Transverse colon (tissue), 4 donors: ENCODE results near the gene RNF144B. TPM values are rescaled to one million over a fixed set of nuclear protein-coding genes. Genes with fewer than 3 reads are reported as not detected.

Experiments
- DNase-seq: peaks from one replicate; pipeline ENCODE4 v3.0.0-alpha.2; 2019
- H3K27ac ChIP-seq, 4 donors: fragments of 200-600 bp; sonication (generic); 2 replicates each; pipeline ENCODE4 v1.5.1; 2016 to 2018; ENCODE audit warnings: inconsistent platforms in 4 of 4
- H3K27me3 ChIP-seq: fragments of 200-600 bp; sonication (generic); 2 replicates; pipeline ENCODE4 v1.5.1; 2017; ENCODE audit warnings: inconsistent platforms
- H3K36me3 ChIP-seq, 4 donors: fragments of 200-600 bp; sonication (generic); 2 replicates each; pipeline ENCODE4 v1.5.1; 2017 to 2019; ENCODE audit warnings: inconsistent platforms in 4 of 4
- H3K4me1 ChIP-seq, 4 donors: fragments of 200-600 bp; sonication (generic); 2 replicates each; pipeline ENCODE4 v1.5.1; 2017 to 2020; ENCODE audit warnings: inconsistent platforms in 4 of 4
- H3K4me3 ChIP-seq, 4 donors: fragments of 200-600 bp; sonication (generic); 1 replicate in 1 of 4; 2 replicates in 3 of 4; pipeline versions ENCODE4 v1.5.1 to v1.6.1; 2017 to 2019; ENCODE audit warnings: inconsistent platforms in 4 of 4
- H3K9me3 ChIP-seq, 2 donors: fragments of 200-600 bp; sonication (generic); 2 replicates each; pipeline ENCODE4 v1.5.1; 2017 to 2019; ENCODE audit warnings: inconsistent platforms in 2 of 2
- CTCF ChIP-seq, 5 experiments: fragments of 200-600 bp in 3 of 5; fragments of 450-650 bp in 2 of 5; sonication (generic) in 3 of 5; IDR thresholded peaks; 1 replicate in 2 of 5; 2 replicates in 3 of 5; pipeline ENCODE4 v1.5.1; 2016 to 2017; ENCODE audit warnings: antibody characterized with exemption in 5 of 5, inconsistent platforms in 3 of 5, mild to moderate bottlenecking in 2 of 5, moderate library complexity in 1 of 5
- EP300 ChIP-seq: sonication (generic); formaldehyde crosslinking; IDR thresholded peaks from one replicate; pipeline ENCODE4 v1.6.1; 2017; ENCODE audit warnings: antibody characterized with exemption, low read depth
- POLR2A ChIP-seq: fragments of 450-650 bp; IDR thresholded peaks from one replicate; pipeline ENCODE4 v1.6.1; 2016; ENCODE audit warnings: antibody characterized with exemption, mild to moderate bottlenecking, moderate library complexity
- POLR2AphosphoS5 ChIP-seq, 3 donors: sonication (generic); formaldehyde crosslinking; IDR thresholded peaks; one replicate each; pipeline ENCODE4 v1.6.1; 2016; ENCODE audit warnings: antibody characterized with exemption in 3 of 3
- WGBS, 2 donors: methylation state at CpG; one replicate each; pipeline ENCODE4 v1.1.5; 2018; ENCODE audit warnings: low coverage in 1 of 2; 5-methylcytosine and 5-hydroxymethylcytosine counted together
- in situ Hi-C, 4 donors: fragments of 200-750 bp; cut with MboI; loops; one replicate each; pipeline versions ENCODE4 v1.15.0 to v1.15.1; 2017; ENCODE audit warnings: low sequenced_read_pairs in 3 of 4, low pct_ligation_motif_present in 1 of 4, low pct_unique_long_range_greater_than_20kb in 1 of 4
- intact Hi-C: fragments of 100-400 bp; cut with DNase I; formaldehyde crosslinking; loops from one replicate; pipeline ENCODE4 v1.15.1; 2023; ENCODE audit warnings: low total_unique reads
- total RNA-seq, 4 donors: library from RNA; depleted of rRNA; stranded (reverse); fragments of >200 nt; gene quantifications; one replicate each; pipeline ENCODE4 v1.1.0, GENCODE V29; 2016

Gene RNF144B
- total RNA-seq, 4 donors from 2014 or later, result 1.4 to 4.5 (median 3.8) TPM

- Histone ChIP-seq H3K9me3 (no peaks in the 10 kb centered on the region), H3K4me3 (no peak overlapping the region), H3K36me3 (no peaks in the 10 kb centered on the region), H3K27me3 (no peaks in the 10 kb centered on the region), H3K27ac (no peak overlapping the region), H3K4me1 (no peaks in the 10 kb centered on the region)
- intact Hi-C loops, result no loop called here
- in situ Hi-C loops, result no loop called here
- WGBS, 2 donors, result 70 to 92% methylated on average over 2 to 25 of the region's 25 CpGs
- DNase-seq, result no peak
- no peak for TF ChIP-seq POLR2AphosphoS5 (IDR thresholded peaks at IDR 0.05)
- TF ChIP-seq EP300, result no peak
- no peak for TF ChIP-seq POLR2A
- no peak for TF ChIP-seq CTCF (IDR thresholded peaks at IDR 0.05)
Measured at GRCh38 chr6:18368277-18369105, 18.7 kb upstream of the RNF144B start.

- TF ChIP-seq CTCF (IDR thresholded peaks at IDR 0.05) (no peak), POLR2AphosphoS5 (IDR thresholded peaks at IDR 0.05) (no peak)
- no peak for DNase-seq
- no peaks in the 10 kb centered on the region for H3K9me3 ChIP-seq
- 88 to 93% methylated on average over 5 of the region's 5 CpGs for WGBS, 2 donors
- intact Hi-C loops, result no loop called here
- in situ Hi-C loops, result no loop called here
- H3K36me3 ChIP-seq, result no peaks in the 10 kb centered on the region
- H3K27me3 ChIP-seq, result no peaks in the 10 kb centered on the region
- H3K4me1 ChIP-seq, result no peaks in the 10 kb centered on the region
- no peak overlapping the region for H3K4me3 ChIP-seq
- no peak overlapping the region for H3K27ac ChIP-seq
Measured at GRCh38 chr6:18371010-18371409, 16.1 kb upstream of the RNF144B start.

GRCh38 chr6:18371656-18372055 lies 15.5 kb upstream of the RNF144B start:
- DNase-seq, result no peak
- WGBS, 2 donors, result 60 to 82% methylated on average over 2 of the region's 2 CpGs
- intact Hi-C loops, result no loop called here
- Histone ChIP-seq H3K27me3 (no peaks in the 10 kb centered on the region), H3K4me1 (no peaks in the 10 kb centered on the region), H3K36me3 (no peaks in the 10 kb centered on the region), H3K27ac (no peak overlapping the region), H3K9me3 (no peaks in the 10 kb centered on the region), H3K4me3 (no peak overlapping the region)
- no peak for TF ChIP-seq CTCF (IDR thresholded peaks at IDR 0.05)
- in situ Hi-C loops, result no loop called here

GRCh38 chr6:18380158-18380836 lies 6.9 kb upstream of the RNF144B start:
- no peak for TF ChIP-seq CTCF (IDR thresholded peaks at IDR 0.05)
- no peak for TF ChIP-seq EP300
- no peak for TF ChIP-seq POLR2AphosphoS5 (IDR thresholded peaks at IDR 0.05)
- TF ChIP-seq POLR2A, result no peak
- 79 to 80% methylated on average over 4 of the region's 4 CpGs for WGBS, 2 donors

More at GRCh38 chr6:18380158-18380836, 6.9 kb upstream of the RNF144B start:
- no peak for DNase-seq
- no peaks in the 10 kb centered on the region for H3K4me1 ChIP-seq
- H3K4me3 ChIP-seq, result no peak overlapping the region
- no peaks in the 10 kb centered on the region for H3K36me3 ChIP-seq
- in situ Hi-C loops, result no loop called here
- H3K27me3 ChIP-seq, result no peaks in the 10 kb centered on the region
- H3K9me3 ChIP-seq, result no peaks in the 10 kb centered on the region
- intact Hi-C loops, result no loop called here
- no peak overlapping the region for H3K27ac ChIP-seq
